SK-N-SH (cell line): ENCODE measurements around the gene GARNL3.

Experiments
- CTCF ChIP-seq: fragments of 200-600 bp; sonication (generic); IDR thresholded peaks from 2 replicates; pipeline ENCODE4 v1.6.1; 2017; ENCODE audit warnings: antibody characterized with exemption, mild to moderate bottlenecking, moderate library complexity
- ELF1 ChIP-seq: IDR thresholded peaks from 2 replicates; pipeline ENCODE4 v1.4.0; 2012
- MXI1 ChIP-seq: IDR thresholded peaks from 2 replicates; pipeline ENCODE4 v1.6.1; 2012; ENCODE audit warnings: mild to moderate bottlenecking, low read depth, low read length, improper control_type of control experiment
- POLR2AphosphoS5 ChIP-seq: IDR thresholded peaks from 2 replicates; pipeline ENCODE4 v1.6.1; 2012; ENCODE audit warnings: low read depth, low read length
- YY1 ChIP-seq: IDR thresholded peaks from 2 replicates; pipeline ENCODE4 v1.4.0; 2012; ENCODE audit warnings: low read depth, mild to moderate bottlenecking

DNA sequence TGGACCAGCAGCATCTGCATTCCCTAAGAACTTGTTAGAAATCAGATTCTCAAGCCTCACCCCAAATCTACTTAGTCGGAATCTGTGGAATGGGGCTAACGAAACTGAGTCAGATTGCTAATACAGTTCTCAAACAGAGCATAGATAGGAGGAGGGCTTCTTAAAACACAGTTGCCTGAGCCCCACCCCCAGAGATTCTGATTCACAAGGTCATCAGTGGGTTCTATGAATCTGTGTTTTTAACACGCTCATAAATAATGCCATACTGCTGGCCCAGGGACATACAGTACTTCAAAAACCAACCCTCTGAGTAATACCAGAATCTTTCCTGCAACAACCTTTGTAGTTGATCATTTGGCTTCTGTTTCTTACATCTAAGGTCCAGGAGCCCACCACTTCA is 32.9 kb upstream of the GARNL3 start:
- no peak for TF ChIP-seq YY1
- TF ChIP-seq MXI1: no peak
- TF ChIP-seq CTCF: no peak
- TF ChIP-seq POLR2AphosphoS5: no peak
- no peak for TF ChIP-seq ELF1
